AG04449 (cell line): ENCODE data around the gene KLK5.

Experiments
- CTCF ChIA-PET: fragments of 350-600 bp; formaldehyde crosslinking; extraction: SDS; loops from one replicate; lab custom pipeline; 2021; ENCODE audit warnings: antibody characterized with exemption; lab: Yijun Ruan, JAX
- POLR2A ChIA-PET: fragments of 400-600, 350-600 bp; formaldehyde crosslinking; extraction: SDS; loops from one replicate; lab custom pipeline; 2020; ENCODE audit warnings: antibody characterized with exemption, inconsistent platforms; lab: Yijun Ruan, JAX
- DNase-seq: peaks from one replicate; pipeline ENCODE4 v3.0.0-alpha.2; 2010; ENCODE audit warnings: low read depth, low spot score
- H3K4me3 ChIP-seq: 2 replicates; pipeline ENCODE4 v1.5.1; 2011; ENCODE audit warnings: low read depth, mild to moderate bottlenecking, control low read depth, low read length
- TF ChIP-seq, protein P1 (sequence below): IDR thresholded peaks from one replicate; pipeline ENCODE4 v1.5.1; 2011; ENCODE audit warnings: mild to moderate bottlenecking, moderate library complexity, low read length, control low read depth, inconsistent platforms; ENCODE audit not compliant: insufficient read depth; ENCODE audit errors: missing control alignments

The KLK5 gene

GRCh38 chr19:50911206-50912101 lies 41.4 kb downstream of the KLK5 start, which contains the start of gene KLK4:
TSS of gene KLK4 (minus strand) at chr19:50911395. CDS start at chr19:50910738, 657 bp downstream.
- POLR2A ChIA-PET = no interaction called here
- CTCF ChIA-PET = interaction anchor here (1.3 kb wide), 1 partner anchor 10 kb away, joined by 6 read pairs; no protein-coding TSS in a partner anchor
- no peak within 1 kb of the TSS for H3K4me3 ChIP-seq
- DNase-seq = no peak
- TF ChIP-seq, protein P1, sequence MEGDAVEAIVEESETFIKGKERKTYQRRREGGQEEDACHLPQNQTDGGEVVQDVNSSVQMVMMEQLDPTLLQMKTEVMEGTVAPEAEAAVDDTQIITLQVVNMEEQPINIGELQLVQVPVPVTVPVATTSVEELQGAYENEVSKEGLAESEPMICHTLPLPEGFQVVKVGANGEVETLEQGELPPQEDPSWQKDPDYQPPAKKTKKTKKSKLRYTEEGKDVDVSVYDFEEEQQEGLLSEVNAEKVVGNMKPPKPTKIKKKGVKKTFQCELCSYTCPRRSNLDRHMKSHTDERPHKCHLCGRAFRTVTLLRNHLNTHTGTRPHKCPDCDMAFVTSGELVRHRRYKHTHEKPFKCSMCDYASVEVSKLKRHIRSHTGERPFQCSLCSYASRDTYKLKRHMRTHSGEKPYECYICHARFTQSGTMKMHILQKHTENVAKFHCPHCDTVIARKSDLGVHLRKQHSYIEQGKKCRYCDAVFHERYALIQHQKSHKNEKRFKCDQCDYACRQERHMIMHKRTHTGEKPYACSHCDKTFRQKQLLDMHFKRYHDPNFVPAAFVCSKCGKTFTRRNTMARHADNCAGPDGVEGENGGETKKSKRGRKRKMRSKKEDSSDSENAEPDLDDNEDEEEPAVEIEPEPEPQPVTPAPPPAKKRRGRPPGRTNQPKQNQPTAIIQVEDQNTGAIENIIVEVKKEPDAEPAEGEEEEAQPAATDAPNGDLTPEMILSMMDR = no peak

GRCh38 chr19:50910722-50911121 lies 42.1 kb downstream of the KLK5 start:
- no peak for DNase-seq
- no peak overlapping the region for H3K4me3 ChIP-seq
- TF ChIP-seq, protein P1 = no peak
- CTCF ChIA-PET = no interaction called here
- POLR2A ChIA-PET = no interaction called here

DNA sequence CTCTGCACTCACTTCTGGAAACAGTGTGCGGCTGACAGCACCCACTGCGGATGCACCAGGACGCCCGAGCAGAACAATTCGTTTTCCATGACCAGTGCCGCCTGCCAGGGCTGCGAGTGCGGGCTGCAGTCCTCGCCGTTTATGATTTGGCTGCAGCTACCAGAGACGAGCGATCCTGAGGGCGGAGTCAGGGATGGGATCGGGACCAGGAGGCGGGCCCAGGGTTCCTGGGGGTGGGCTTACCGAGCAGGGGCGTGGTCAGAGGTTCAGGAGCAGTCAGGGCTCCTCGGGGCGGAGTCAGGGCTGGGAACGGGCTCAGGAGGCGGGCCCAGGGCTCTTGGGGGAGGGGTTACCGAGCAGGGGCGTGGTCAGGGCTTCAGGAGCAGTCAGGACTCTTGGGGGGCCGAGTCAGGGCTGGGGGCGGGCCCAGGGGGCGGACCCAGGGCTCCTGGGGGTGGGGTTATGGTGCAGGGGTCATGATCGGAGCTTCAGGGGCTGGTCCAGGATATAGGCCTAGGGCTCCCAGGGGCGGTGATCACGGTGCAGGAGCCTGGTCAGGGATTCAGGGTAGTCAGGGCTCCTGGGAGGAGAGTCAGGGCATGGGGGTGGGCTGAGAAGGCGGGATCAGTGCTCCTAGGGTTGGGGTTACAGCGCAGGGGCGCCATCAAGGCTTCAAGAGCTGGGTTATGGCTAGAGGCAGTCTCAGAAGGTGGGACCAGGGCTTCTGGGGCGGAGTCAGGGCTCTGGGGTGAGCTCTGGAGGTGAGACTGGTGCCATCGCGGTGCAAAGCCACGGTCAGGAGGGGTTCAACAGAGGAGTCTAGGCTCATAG lies 43.4 kb downstream of the KLK5 start:
- CTCF ChIA-PET = interaction anchor here (0.6 to 2.5 kb wide), 2 partner anchors 10 to 12 kb away, joined by 3 to 14 read pairs; no protein-coding TSS in a partner anchor
- TF ChIP-seq, protein P1 = no peak
- POLR2A ChIA-PET = no interaction called here
- DNase-seq = no peak
- H3K4me3 ChIP-seq = no peak overlapping the region

GRCh38 chr19:50908336-50908735 lies 44.5 kb downstream of the KLK5 start:
- CTCF ChIA-PET = interaction anchor here (2.5 kb wide), 1 partner anchor 14 kb away, joined by 14 read pairs; no protein-coding TSS in a partner anchor
- DNase-seq = no peak
- POLR2A ChIA-PET = no interaction called here
- H3K4me3 ChIP-seq = no peak overlapping the region
- TF ChIP-seq, protein P1 = no peak

DNA sequence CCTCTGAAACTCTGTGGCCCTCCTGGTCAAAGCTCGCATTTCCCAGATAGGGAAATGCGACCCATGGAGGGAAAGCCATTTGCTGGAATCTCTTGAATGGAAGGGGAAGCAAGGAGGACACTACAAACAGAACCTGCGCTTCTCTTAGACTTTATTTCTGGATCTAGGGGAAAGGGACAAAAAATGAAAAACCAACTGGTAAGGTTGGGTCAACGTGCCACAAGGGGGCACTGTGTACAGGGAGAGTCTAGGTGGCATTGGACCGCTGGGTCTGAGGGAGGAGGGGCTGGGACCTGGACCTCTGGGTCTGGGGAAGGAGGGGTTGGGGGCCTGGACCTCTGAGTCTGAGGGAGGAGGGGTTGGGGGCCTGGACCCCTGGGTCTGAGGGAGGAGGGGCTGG lies 46.6 kb downstream of the KLK5 start:
- TF ChIP-seq, protein P1 = peak; percentile 26
- no peak for DNase-seq
- H3K4me3 ChIP-seq = no peak overlapping the region
- ChIA-PET CTCF (interaction anchor here (1.0 to 1.6 kb wide), 2 partner anchors 16 to 369 kb away, joined by 3 to 12 read pairs; no protein-coding TSS in a partner anchor), POLR2A (no interaction called here)
